Spinal cord (tissue), 10 donors: ENCODE measurements around the gene CPS1. TPM values are rescaled to one million over a fixed set of nuclear protein-coding genes. Genes with fewer than 3 reads are reported as not detected.

Experiments
- DNase-seq, 6 donors: peaks; one replicate each; pipeline versions ENCODE4 v3.0.0 to v3.0.0-alpha.2; 2013 to 2015; ENCODE audit warnings: low spot score in 6 of 6, low read depth in 4 of 6
- H3K27ac ChIP-seq: one replicate; pipeline ENCODE4 v1.5.1; 2013; ENCODE audit warnings: low read depth, low read length, control low read depth
- H3K27me3 ChIP-seq: one replicate; pipeline ENCODE4 v1.6.1; 2013; ENCODE audit warnings: low read length; ENCODE audit not compliant: control insufficient read depth, insufficient read depth
- H3K36me3 ChIP-seq: one replicate; pipeline ENCODE4 v1.6.1; 2013; ENCODE audit warnings: low read length; ENCODE audit not compliant: control insufficient read depth, insufficient read depth
- H3K4me1 ChIP-seq: one replicate; pipeline ENCODE4 v1.6.1; 2013; ENCODE audit warnings: low read length; ENCODE audit not compliant: control insufficient read depth, insufficient read depth
- H3K4me3 ChIP-seq: one replicate; pipeline ENCODE4 v1.5.1; 2013; ENCODE audit warnings: low read depth, low read length, control low read depth
- H3K9me3 ChIP-seq: one replicate; pipeline ENCODE4 v1.6.1; 2013; ENCODE audit warnings: low read length; ENCODE audit not compliant: control insufficient read depth, insufficient read depth
- WGBS: methylation state at CpG from one replicate; pipeline ENCODE4 v1.1.5; 2013; ENCODE audit warnings: missing lambda C conversion rate; ENCODE audit not compliant: insufficient coverage; 5-methylcytosine and 5-hydroxymethylcytosine counted together
- polyA plus RNA-seq, 2 donors: library from polyadenylated mRNA; unstranded; fragments of 120-200 nt; gene quantifications; one replicate each; pipeline ENCODE4 v1.2.1, GENCODE V29; 2013; ENCODE audit not compliant: insufficient read length in 2 of 2
- total RNA-seq, 2 donors: library from RNA; depleted of rRNA in 1 of 2; stranded (reverse); fragments of 120-200 nt in 1 of 2; fragments of >200 nt in 1 of 2; gene quantifications; one replicate each; pipeline versions ENCODE4 v1.2.3 to v1.2.4, GENCODE V29; 2013 to 2014
- donor health status: healthy.

CPS1 gene
- total and polyA plus RNA-seq, 4 donors = 3.0 to 15.6 (median 5.8) TPM

- H3K27ac ChIP-seq = no peak overlapping the region
- WGBS = no CpG with 5 or more reads among the region's 1 CpG
- no peaks in the 10 kb centered on the region for H3K36me3 ChIP-seq
- no peaks in the 10 kb centered on the region for H3K4me1 ChIP-seq
- H3K4me3 ChIP-seq = no peak overlapping the region
- no peaks in the 10 kb centered on the region for H3K27me3 ChIP-seq
- H3K9me3 ChIP-seq = no peaks in the 10 kb centered on the region
- no peak for DNase-seq
Observed at GRCh38 chr2:210687786-210688470, 131.5 kb downstream of the CPS1 start.

- H3K9me3 ChIP-seq = no peaks in the 10 kb centered on the region
- DNase-seq = peak in 1 of 6 donors; percentile 36
- H3K4me3 ChIP-seq = no peak overlapping the region
- 88% methylated on average over 1 of the region's 2 CpGs for WGBS
- H3K4me1 ChIP-seq = no peaks in the 10 kb centered on the region
- H3K36me3 ChIP-seq = no peaks in the 10 kb centered on the region
- no peaks in the 10 kb centered on the region for H3K27me3 ChIP-seq
- no peak overlapping the region for H3K27ac ChIP-seq
Observed at GRCh38 chr2:210707900-210708299, 151.5 kb downstream of the CPS1 start.

GRCh38 chr2:210713122-210713521, 156.7 kb downstream of the CPS1 start:
- Histone ChIP-seq H3K4me3 (no peak overlapping the region), H3K9me3 (no peaks in the 10 kb centered on the region), H3K36me3 (no peaks in the 10 kb centered on the region), H3K27ac (no peak overlapping the region), H3K4me1 (no peaks in the 10 kb centered on the region), H3K27me3 (no peaks in the 10 kb centered on the region)
- WGBS = 100% methylated on average over 1 of the region's 2 CpGs
- DNase-seq = no peak

- Histone ChIP-seq H3K9me3 (no peaks in the 10 kb centered on the region), H3K4me1 (no peaks in the 10 kb centered on the region), H3K36me3 (no peaks in the 10 kb centered on the region), H3K4me3 (no peak overlapping the region), H3K27ac (no peak overlapping the region), H3K27me3 (no peaks in the 10 kb centered on the region)
- 33% methylated on average over 1 of the region's 5 CpGs for WGBS
- peak in 1 of 6 donors; percentile 45 for DNase-seq
Observed at GRCh38 chr2:210715560-210716082, 159.2 kb downstream of the CPS1 start.

- no peaks in the 10 kb centered on the region for H3K9me3 ChIP-seq
- peak in 2 of 6 donors; percentile 12 to 80 for DNase-seq
- H3K4me1 ChIP-seq = no peaks in the 10 kb centered on the region
- WGBS = no CpG with 5 or more reads among the region's 3 CpGs
- H3K36me3 ChIP-seq = no peaks in the 10 kb centered on the region
- no peak overlapping the region for H3K4me3 ChIP-seq
- H3K27ac ChIP-seq = no peak overlapping the region
- H3K27me3 ChIP-seq = no peaks in the 10 kb centered on the region
Observed at GRCh38 chr2:210718503-210718902, 162.1 kb downstream of the CPS1 start.

GRCh38 chr2:210722092-210722491, 165.7 kb downstream of the CPS1 start:
- no peaks in the 10 kb centered on the region for H3K36me3 ChIP-seq
- H3K4me1 ChIP-seq = no peaks in the 10 kb centered on the region
- H3K27me3 ChIP-seq = no peaks in the 10 kb centered on the region
- H3K27ac ChIP-seq = no peak overlapping the region
- no peaks in the 10 kb centered on the region for H3K9me3 ChIP-seq
- WGBS = 100% methylated on average over 2 of the region's 3 CpGs
- DNase-seq = no peak
- H3K4me3 ChIP-seq = no peak overlapping the region

- no peaks in the 10 kb centered on the region for H3K9me3 ChIP-seq
Observed at GRCh38 chr2:210727549-210727948, 171.2 kb downstream of the CPS1 start.

More at GRCh38 chr2:210727549-210727948, 171.2 kb downstream of the CPS1 start:
- H3K36me3 ChIP-seq = no peaks in the 10 kb centered on the region
- no peaks in the 10 kb centered on the region for H3K27me3 ChIP-seq
- DNase-seq = no peak
- no peaks in the 10 kb centered on the region for H3K4me1 ChIP-seq
- H3K4me3 ChIP-seq = no peak overlapping the region
- no peak overlapping the region for H3K27ac ChIP-seq

Other genes with a start within 250 kb of the CPS1 start
- gene MYL1, start 241.4 kb upstream of the CPS1 start, total RNA-seq = 1 to 10 TPM; 3.3 to 3.6 TPM
- gene MYL1, start 241.4 kb upstream of the CPS1 start, polyA plus RNA-seq = 10 to 100 TPM in 1 of 2 donors, 1 to 10 TPM in 1; 1.2 to 11.8 TPM
- gene LANCL1, start 79.8 kb upstream of the CPS1 start, total RNA-seq = 100 to 1,000 TPM in 1 of 2 donors, 10 to 100 TPM in 1; 48.7 to 167 TPM
- 10 to 100 TPM; 60.1 to 74.4 TPM for gene LANCL1, start 79.8 kb upstream of the CPS1 start, polyA plus RNA-seq